GM18907 (cell line): ENCODE results near the gene TANGO6.

Experiments used
- ATAC-seq: cut with Tn5 transposase; IDR thresholded peaks from one replicate; pipeline ENCODE4 v1.9.1; 2021; ENCODE audit warnings: mild to moderate bottlenecking, moderate library complexity; ENCODE audit not compliant: unreplicated experiment

The TANGO6 gene

DNA sequence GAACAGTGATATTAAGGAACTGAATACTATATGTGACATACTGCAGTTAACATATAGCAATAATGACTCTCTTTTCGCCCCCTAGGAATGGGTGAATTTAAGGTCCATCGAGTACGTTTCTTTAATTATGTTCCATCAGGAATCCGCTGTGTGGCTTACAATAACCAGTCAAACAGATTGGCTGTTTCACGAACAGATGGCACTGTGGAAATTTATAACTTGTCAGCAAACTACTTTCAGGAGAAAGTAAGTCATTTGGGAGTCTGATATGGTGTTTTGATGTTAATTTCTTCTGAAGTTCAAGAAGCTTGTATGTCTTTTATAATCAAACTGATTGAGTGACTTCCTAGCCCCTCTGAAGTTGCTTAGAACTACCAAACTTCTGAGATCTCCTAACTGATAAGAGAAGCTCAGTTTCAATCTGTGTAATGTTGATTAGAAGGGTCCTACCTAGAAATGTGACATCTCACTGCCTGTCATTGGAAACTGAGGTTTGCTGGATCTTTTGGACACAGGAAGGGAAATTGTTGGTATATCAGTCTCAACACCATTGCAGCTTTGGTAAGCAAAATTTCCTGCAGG, 290.1 kb downstream of the TANGO6 start:
- no peak for ATAC-seq
